Measurements from ENCODE around the gene KIF6.

The KIF6 gene

GRCh38 chr6:39347906-39348585 lies 377.2 kb downstream of the KIF6 start:
- CTCF ChIA-PET, result no interaction called here
- TF ChIP-seq LEF1 (IDR thresholded peaks at IDR 0.05; ENCODE audit: borderline replicate concordance) (no peak), L3MBTL2 (conservative IDR thresholded peaks at IDR 0.05) (no peak), BHLHE40 (IDR thresholded peaks at IDR 0.05; ENCODE audit: borderline replicate concordance) (no peak), SUZ12 (IDR thresholded peaks at IDR 0.05) (no peak), FOXA1 (IDR thresholded peaks at IDR 0.05) (no peak), TARDBP (IDR thresholded peaks at IDR 0.05) (no peak), SP1 (IDR thresholded peaks at IDR 0.05) (no peak), ARNT (IDR thresholded peaks at IDR 0.05) (no peak), PKNOX1 (IDR thresholded peaks at IDR 0.05) (no peak), ZNF384 (IDR thresholded peaks at IDR 0.05) (no peak), HDGF (IDR thresholded peaks at IDR 0.05; ENCODE audit: borderline replicate concordance) (no peak), NFRKB (IDR thresholded peaks at IDR 0.05) (no peak), FOXK2 (IDR thresholded peaks at IDR 0.05) (no peak), CTBP1 (IDR thresholded peaks at IDR 0.05; ENCODE audit: borderline replicate concordance) (no peak), FOXM1 (IDR thresholded peaks at IDR 0.05; ENCODE audit: borderline replicate concordance) (no peak), ELF4 (IDR thresholded peaks at IDR 0.05) (no peak)
- POLR2A ChIA-PET, result no interaction called here
- DNase-seq (ENCODE audit: extremely low spot score), result peak; percentile 81

GRCh38 chr6:39347206-39347605 lies 378.0 kb downstream of the KIF6 start:
- no peak for TF ChIP-seq LEF1 (IDR thresholded peaks at IDR 0.05; ENCODE audit: borderline replicate concordance)
- TF ChIP-seq SUZ12 (IDR thresholded peaks at IDR 0.05), result no peak
- no peak for TF ChIP-seq TARDBP (IDR thresholded peaks at IDR 0.05)
- TF ChIP-seq NFRKB (IDR thresholded peaks at IDR 0.05), result no peak
- no peak for TF ChIP-seq BHLHE40 (IDR thresholded peaks at IDR 0.05; ENCODE audit: borderline replicate concordance)
- no peak for TF ChIP-seq PKNOX1 (IDR thresholded peaks at IDR 0.05)
- no peak for TF ChIP-seq SP1 (IDR thresholded peaks at IDR 0.05)
- no peak for TF ChIP-seq HDGF (IDR thresholded peaks at IDR 0.05; ENCODE audit: borderline replicate concordance)
- no peak for TF ChIP-seq CTBP1 (IDR thresholded peaks at IDR 0.05; ENCODE audit: borderline replicate concordance)
- no peak for TF ChIP-seq FOXA1 (IDR thresholded peaks at IDR 0.05)
- TF ChIP-seq FOXK2 (IDR thresholded peaks at IDR 0.05), result no peak
- no peak for TF ChIP-seq FOXM1 (IDR thresholded peaks at IDR 0.05; ENCODE audit: borderline replicate concordance)
- no peak for TF ChIP-seq ARNT (IDR thresholded peaks at IDR 0.05)
- no peak for TF ChIP-seq ELF4 (IDR thresholded peaks at IDR 0.05)
- TF ChIP-seq L3MBTL2 (conservative IDR thresholded peaks at IDR 0.05), result no peak
- no peak for TF ChIP-seq ZNF384 (IDR thresholded peaks at IDR 0.05)
- ChIA-PET CTCF (interaction anchor here (0.5 to 0.7 kb wide), 2 partner anchors 14 to 585 kb away, joined by 3 read pairs; no protein-coding TSS in a partner anchor), POLR2A (no interaction called here)
- no peak for DNase-seq (ENCODE audit: extremely low spot score)

GRCh38 chr6:39344821-39345280 lies 380.4 kb downstream of the KIF6 start:
- no peak for DNase-seq (ENCODE audit: extremely low spot score)
- TF ChIP-seq CTBP1 (IDR thresholded peaks at IDR 0.05; ENCODE audit: borderline replicate concordance) (no peak), SUZ12 (IDR thresholded peaks at IDR 0.05) (no peak), LEF1 (IDR thresholded peaks at IDR 0.05; ENCODE audit: borderline replicate concordance) (no peak), ELF4 (IDR thresholded peaks at IDR 0.05) (no peak), L3MBTL2 (conservative IDR thresholded peaks at IDR 0.05) (no peak), NFRKB (IDR thresholded peaks at IDR 0.05) (no peak), TARDBP (IDR thresholded peaks at IDR 0.05) (no peak), ZNF384 (IDR thresholded peaks at IDR 0.05) (no peak), HDGF (IDR thresholded peaks at IDR 0.05; ENCODE audit: borderline replicate concordance) (no peak), FOXK2 (IDR thresholded peaks at IDR 0.05) (no peak), PKNOX1 (IDR thresholded peaks at IDR 0.05) (no peak), FOXA1 (IDR thresholded peaks at IDR 0.05) (no peak), ARNT (IDR thresholded peaks at IDR 0.05) (no peak), FOXM1 (IDR thresholded peaks at IDR 0.05; ENCODE audit: borderline replicate concordance) (no peak), BHLHE40 (IDR thresholded peaks at IDR 0.05; ENCODE audit: borderline replicate concordance) (no peak), SP1 (IDR thresholded peaks at IDR 0.05) (no peak)
- CTCF ChIA-PET, result no interaction called here
- POLR2A ChIA-PET, result no interaction called here

GRCh38 chr6:39343396-39343870 lies 381.8 kb downstream of the KIF6 start:
- TF ChIP-seq PKNOX1 (IDR thresholded peaks at IDR 0.05) (0 out of 2 replicates have a peak, but pooled peaks have one; percentile 10), ZNF384 (IDR thresholded peaks at IDR 0.05) (no peak), SP1 (IDR thresholded peaks at IDR 0.05) (no peak), SUZ12 (IDR thresholded peaks at IDR 0.05) (no peak)
- DNase-seq (ENCODE audit: extremely low spot score), result no peak
- CTCF ChIA-PET, result no interaction called here
- POLR2A ChIA-PET, result no interaction called here

- POLR2A ChIA-PET, result interaction anchor here (0.7 kb wide), 1 partner anchor 1450 kb away, joined by 4 read pairs; no protein-coding TSS in a partner anchor
- no peak for DNase-seq (ENCODE audit: extremely low spot score)
- CTCF ChIA-PET, result no interaction called here
- no peak for TF ChIP-seq FOXM1 (IDR thresholded peaks at IDR 0.05; ENCODE audit: borderline replicate concordance)
- no peak for TF ChIP-seq FOXA1 (IDR thresholded peaks at IDR 0.05)
- TF ChIP-seq L3MBTL2 (conservative IDR thresholded peaks at IDR 0.05), result no peak
- no peak for TF ChIP-seq HDGF (IDR thresholded peaks at IDR 0.05; ENCODE audit: borderline replicate concordance)
- no peak for TF ChIP-seq LEF1 (IDR thresholded peaks at IDR 0.05; ENCODE audit: borderline replicate concordance)
- no peak for TF ChIP-seq SP1 (IDR thresholded peaks at IDR 0.05)
- TF ChIP-seq BHLHE40 (IDR thresholded peaks at IDR 0.05; ENCODE audit: borderline replicate concordance), result no peak
- TF ChIP-seq NFRKB (IDR thresholded peaks at IDR 0.05), result no peak
- no peak for TF ChIP-seq ELF4 (IDR thresholded peaks at IDR 0.05)
- no peak for TF ChIP-seq SUZ12 (IDR thresholded peaks at IDR 0.05)
- TF ChIP-seq TARDBP (IDR thresholded peaks at IDR 0.05), result no peak
- no peak for TF ChIP-seq ZNF384 (IDR thresholded peaks at IDR 0.05)
- TF ChIP-seq PKNOX1 (IDR thresholded peaks at IDR 0.05), result no peak
- no peak for TF ChIP-seq ARNT (IDR thresholded peaks at IDR 0.05)
- no peak for TF ChIP-seq CTBP1 (IDR thresholded peaks at IDR 0.05; ENCODE audit: borderline replicate concordance)
- no peak for TF ChIP-seq FOXK2 (IDR thresholded peaks at IDR 0.05)
Measured at GRCh38 chr6:39342692-39343395, 382.4 kb downstream of the KIF6 start.
